ENCODE measurements around the gene TYSND1. TPM values are rescaled to one million over a fixed set of nuclear protein-coding genes. Genes with fewer than 3 reads are reported as not detected.
"Not testable (repeated sequence)": the region's sequence is repeated elsewhere in the genome, so short reads cannot be mapped to it uniquely, and the experiment has no call there.

TYSND1 gene
- total RNA-seq, 4 donors from 2014 or later: 18.6 to 48.8 (median 21.9) TPM

DNA sequence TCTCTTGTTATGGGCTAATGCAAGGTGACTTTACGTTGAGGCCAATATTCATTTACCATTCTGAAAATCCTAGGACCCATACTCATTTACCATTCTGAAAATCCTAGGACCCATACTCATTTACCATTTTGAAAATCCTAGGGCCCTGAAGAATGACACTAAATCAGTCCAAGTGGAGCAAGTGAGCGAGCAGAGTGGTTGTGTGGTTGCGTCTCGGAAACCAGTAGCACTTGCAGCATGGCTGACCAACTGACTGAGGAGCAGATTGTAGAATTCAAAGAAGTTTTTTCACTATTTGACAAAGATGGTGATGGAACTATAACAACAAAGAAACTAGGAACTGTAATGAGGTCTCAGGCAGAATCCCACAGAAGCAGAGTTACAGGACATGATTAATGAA lies 16.9 kb upstream of the TYSND1 start:
- 89 to 97% methylated on average over 4 of the region's 4 CpGs for WGBS, 2 donors (ENCODE audit: low coverage in 1 of 2)
- H3K27ac ChIP-seq: no peak overlapping the region
- no peak overlapping the region for H3K4me3 ChIP-seq
- intact Hi-C loops (cut with DNase I; ENCODE audit: low total_unique reads): no loop called here
- no peak for TF ChIP-seq EP300 (IDR thresholded peaks at IDR 0.05; ENCODE audit: low read depth)
- TF ChIP-seq, protein P1, sequence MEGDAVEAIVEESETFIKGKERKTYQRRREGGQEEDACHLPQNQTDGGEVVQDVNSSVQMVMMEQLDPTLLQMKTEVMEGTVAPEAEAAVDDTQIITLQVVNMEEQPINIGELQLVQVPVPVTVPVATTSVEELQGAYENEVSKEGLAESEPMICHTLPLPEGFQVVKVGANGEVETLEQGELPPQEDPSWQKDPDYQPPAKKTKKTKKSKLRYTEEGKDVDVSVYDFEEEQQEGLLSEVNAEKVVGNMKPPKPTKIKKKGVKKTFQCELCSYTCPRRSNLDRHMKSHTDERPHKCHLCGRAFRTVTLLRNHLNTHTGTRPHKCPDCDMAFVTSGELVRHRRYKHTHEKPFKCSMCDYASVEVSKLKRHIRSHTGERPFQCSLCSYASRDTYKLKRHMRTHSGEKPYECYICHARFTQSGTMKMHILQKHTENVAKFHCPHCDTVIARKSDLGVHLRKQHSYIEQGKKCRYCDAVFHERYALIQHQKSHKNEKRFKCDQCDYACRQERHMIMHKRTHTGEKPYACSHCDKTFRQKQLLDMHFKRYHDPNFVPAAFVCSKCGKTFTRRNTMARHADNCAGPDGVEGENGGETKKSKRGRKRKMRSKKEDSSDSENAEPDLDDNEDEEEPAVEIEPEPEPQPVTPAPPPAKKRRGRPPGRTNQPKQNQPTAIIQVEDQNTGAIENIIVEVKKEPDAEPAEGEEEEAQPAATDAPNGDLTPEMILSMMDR (IDR thresholded peaks at IDR 0.05): no peak
- no peak for TF ChIP-seq POLR2AphosphoS5 (IDR thresholded peaks at IDR 0.05)
- no peak for TF ChIP-seq POLR2A (IDR thresholded peaks at IDR 0.05)
- DNase-seq: no peak
- in situ Hi-C loops (cut with MboI; ENCODE audit: low pct_ligation_motif_present in 1 of 4, low pct_unique_long_range_greater_than_20kb in 1 of 4, low sequenced_read_pairs in 3 of 4): no loop called here
- H3K27me3 ChIP-seq: no peaks in the 10 kb centered on the region
- peaks cover 0 to 17% (median 8%) of the 10 kb centered on the region in 4 donors for H3K36me3 ChIP-seq
- peaks cover 2 to 59% (median 10%) of the 10 kb centered on the region in 4 donors for H3K4me1 ChIP-seq
- no peaks in the 10 kb centered on the region for H3K9me3 ChIP-seq

DNA sequence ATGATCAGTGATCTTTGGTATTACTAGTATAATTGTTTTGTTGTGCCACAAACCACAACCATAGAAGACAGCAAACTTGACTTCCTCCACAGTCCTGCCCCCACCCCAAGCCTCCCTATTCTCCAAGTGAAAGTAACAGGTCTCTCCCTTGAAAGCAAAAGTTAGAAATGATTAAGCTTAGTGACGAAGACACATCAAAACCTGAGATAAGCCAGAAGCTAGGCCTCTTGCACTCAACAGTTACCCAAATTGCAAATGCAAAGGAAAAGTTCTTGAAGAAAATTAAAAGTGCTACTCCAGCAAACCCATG lies 16.3 kb upstream of the TYSND1 start:
- Histone ChIP-seq H3K4me1 (peaks cover 0 to 53% (median 6%) of the 10 kb centered on the region in 4 donors), H3K36me3 (peaks cover 0 to 22% (median 11%) of the 10 kb centered on the region in 4 donors), H3K9me3 (no peaks in the 10 kb centered on the region), H3K4me3 (no peak overlapping the region), H3K27me3 (no peaks in the 10 kb centered on the region), H3K27ac (no peak overlapping the region)
- no peak for DNase-seq
- TF ChIP-seq, protein P1 (IDR thresholded peaks at IDR 0.05): no peak
- no peak for TF ChIP-seq POLR2AphosphoS5 (IDR thresholded peaks at IDR 0.05)
- TF ChIP-seq EP300 (IDR thresholded peaks at IDR 0.05; ENCODE audit: low read depth): no peak
- TF ChIP-seq POLR2A (IDR thresholded peaks at IDR 0.05): no peak
- WGBS, 2 donors (ENCODE audit: low coverage in 1 of 2): 36 to 38% methylated on average over 1 of the region's 1 CpG
- intact Hi-C loops (cut with DNase I; ENCODE audit: low total_unique reads) (no loop called here), in situ Hi-C loops (cut with MboI; ENCODE audit: low pct_ligation_motif_present in 1 of 4, low pct_unique_long_range_greater_than_20kb in 1 of 4, low sequenced_read_pairs in 3 of 4) (no loop called here)

DNA sequence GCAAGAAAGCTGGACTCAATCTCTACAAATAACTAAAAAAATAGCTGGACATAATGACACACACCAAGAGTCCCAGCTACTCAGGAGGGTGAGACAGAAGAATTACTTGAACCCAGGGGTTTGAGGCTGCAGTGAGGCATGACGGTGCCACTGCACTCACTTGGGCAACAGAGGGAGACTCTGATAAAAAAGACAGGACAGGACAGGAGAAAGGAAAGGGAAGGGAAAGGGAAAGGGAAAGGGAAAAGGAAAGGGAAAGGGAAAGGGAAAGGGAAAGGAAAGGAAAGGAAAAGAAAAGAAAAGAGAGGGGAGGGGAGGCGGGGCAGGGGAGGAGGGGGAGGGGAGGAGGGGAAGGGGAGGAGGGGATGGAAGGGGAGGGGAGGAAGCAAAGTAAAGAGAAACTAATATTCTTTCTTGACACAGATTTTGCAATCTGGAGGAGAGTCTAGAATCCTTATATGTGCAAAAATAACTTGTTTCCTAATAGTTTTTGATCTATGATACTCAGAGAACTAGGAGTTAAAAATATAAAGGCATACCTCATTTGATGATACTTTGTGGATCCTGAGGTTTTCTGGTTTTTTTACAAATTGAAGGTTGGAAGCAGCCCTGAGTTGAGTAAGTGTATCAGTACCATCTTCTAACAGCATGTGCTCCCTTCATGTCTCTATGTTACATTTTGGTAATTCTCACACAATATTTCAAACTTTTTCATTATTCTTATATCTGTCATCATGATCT lies 15.8 kb upstream of the TYSND1 start:
- Histone ChIP-seq H3K4me1 (peaks cover 0 to 47% (median 3%) of the 10 kb centered on the region in 4 donors), H3K36me3 (peaks cover 0 to 22% (median 11%) of the 10 kb centered on the region in 4 donors), H3K27me3 (no peaks in the 10 kb centered on the region), H3K27ac (no peak overlapping the region), H3K4me3 (no peak overlapping the region), H3K9me3 (no peaks in the 10 kb centered on the region)
- 91 to 94% methylated on average over 2 of the region's 2 CpGs for WGBS, 2 donors (ENCODE audit: low coverage in 1 of 2)
- no peak for TF ChIP-seq POLR2A (IDR thresholded peaks at IDR 0.05)
- no peak for TF ChIP-seq EP300 (IDR thresholded peaks at IDR 0.05; ENCODE audit: low read depth)
- TF ChIP-seq, protein P1 (IDR thresholded peaks at IDR 0.05): no peak
- TF ChIP-seq POLR2AphosphoS5 (IDR thresholded peaks at IDR 0.05): no peak
- intact Hi-C loops (cut with DNase I; ENCODE audit: low total_unique reads): no loop called here
- no peak for DNase-seq
- in situ Hi-C loops (cut with MboI; ENCODE audit: low pct_ligation_motif_present in 1 of 4, low pct_unique_long_range_greater_than_20kb in 1 of 4, low sequenced_read_pairs in 3 of 4): no loop called here

DNA sequence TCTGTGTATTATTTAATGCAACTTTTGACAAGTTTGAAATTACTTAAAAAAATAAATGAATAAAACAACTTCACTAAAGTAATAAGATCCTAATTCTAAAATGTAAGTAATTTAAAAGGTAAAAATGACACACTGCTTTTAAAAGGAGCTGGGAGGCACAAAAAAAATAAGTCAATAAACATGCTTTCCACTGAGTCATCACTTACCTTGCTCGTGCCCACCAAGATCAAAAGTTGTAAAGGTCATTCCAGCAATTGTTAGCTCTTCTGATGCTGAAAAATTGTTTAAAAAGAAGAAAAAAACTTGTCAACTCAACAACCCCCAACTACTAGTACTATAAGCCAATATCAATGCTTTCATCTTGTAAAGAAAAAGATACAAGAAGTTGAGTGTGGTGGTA lies 14.3 kb upstream of the TYSND1 start:
- Histone ChIP-seq H3K27me3 (no peaks in the 10 kb centered on the region), H3K4me3 (no peak overlapping the region), H3K36me3 (peaks cover 0 to 38% (median 17%) of the 10 kb centered on the region in 4 donors), H3K4me1 (peaks cover 0 to 40% (median 1%) of the 10 kb centered on the region in 4 donors), H3K27ac (no peak overlapping the region), H3K9me3 (no peaks in the 10 kb centered on the region)
- in situ Hi-C loops (cut with MboI; ENCODE audit: low pct_ligation_motif_present in 1 of 4, low pct_unique_long_range_greater_than_20kb in 1 of 4, low sequenced_read_pairs in 3 of 4): no loop called here
- TF ChIP-seq POLR2A (IDR thresholded peaks at IDR 0.05) (no peak), POLR2AphosphoS5 (IDR thresholded peaks at IDR 0.05) (no peak), EP300 (IDR thresholded peaks at IDR 0.05; ENCODE audit: low read depth) (no peak)
- TF ChIP-seq, protein P1 (IDR thresholded peaks at IDR 0.05): no peak
- DNase-seq: no peak
- WGBS, 2 donors (ENCODE audit: low coverage in 1 of 2): 17 to 51% methylated on average over 1 of the region's 1 CpG
- intact Hi-C loops (cut with DNase I; ENCODE audit: low total_unique reads): no loop called here

DNA sequence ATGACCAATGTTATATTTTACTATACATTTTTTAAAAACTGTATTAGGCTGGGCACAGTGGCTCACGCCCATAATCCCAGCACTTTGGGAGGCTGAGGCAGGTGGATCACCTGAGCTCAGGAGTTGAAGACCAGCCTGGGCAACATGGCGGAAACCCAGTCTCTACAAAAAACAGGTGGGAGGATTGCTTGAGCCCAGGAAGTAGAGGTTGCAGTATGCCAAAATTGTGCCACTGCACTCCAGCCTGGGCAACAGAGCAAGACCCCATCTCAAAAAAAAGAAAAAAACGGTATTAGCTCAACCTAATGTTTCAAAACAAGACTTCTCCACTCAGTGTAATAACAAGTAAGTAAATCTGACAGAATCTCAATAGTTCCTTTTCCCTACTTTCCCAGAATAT lies 12.9 kb upstream of the TYSND1 start:
- DNase-seq; in situ Hi-C loops (cut with MboI; ENCODE audit: low pct_ligation_motif_present in 1 of 4, low pct_unique_long_range_greater_than_20kb in 1 of 4, low sequenced_read_pairs in 3 of 4); H3K4me3 ChIP-seq; H3K27ac ChIP-seq; H3K27me3 ChIP-seq; H3K9me3 ChIP-seq; intact Hi-C loops (cut with DNase I; ENCODE audit: low total_unique reads): not testable (repeated sequence)
- peaks cover 0 to 52% (median 24%) of the 10 kb centered on the region in 4 donors for H3K36me3 ChIP-seq
- H3K4me1 ChIP-seq: peaks cover 0 to 35% (median 1%) of the 10 kb centered on the region in 4 donors
- WGBS, 2 donors (ENCODE audit: low coverage in 1 of 2): 83 to 91% methylated on average over 3 of the region's 3 CpGs

Measured in transverse colon (tissue), 4 donors.